Fibroblast of villous mesenchyme (primary cell): ENCODE results near the gene USP12. TPM values are rescaled to one million over a fixed set of nuclear protein-coding genes. Genes with fewer than 3 reads are reported as not detected.

Experiments used
- DNase-seq: peaks from one replicate; pipeline ENCODE4 v3.0.0-alpha.2; 2010; ENCODE audit warnings: low read depth
- H3K4me3 ChIP-seq: 2 replicates; pipeline ENCODE4 v1.5.1; 2011; ENCODE audit warnings: low read depth, mild to moderate bottlenecking, low read length
- total RNA-seq: library from RNA; depleted of rRNA; stranded (reverse); fragments of >200 nt; gene quantifications from 2 replicates; pipeline ENCODE4 v1.2.3, GENCODE V29; 2012
- TF ChIP-seq, protein P1 (sequence below): IDR thresholded peaks from 2 replicates; pipeline ENCODE4 v1.5.1; 2012; ENCODE audit warnings: low read depth, mild to moderate bottlenecking, low read length; ENCODE audit not compliant: insufficient read depth

Gene USP12
- total RNA-seq, 1 donor, result 19.0 TPM

- no peak for DNase-seq
- no peak overlapping the region for H3K4me3 ChIP-seq
- TF ChIP-seq, protein P1, sequence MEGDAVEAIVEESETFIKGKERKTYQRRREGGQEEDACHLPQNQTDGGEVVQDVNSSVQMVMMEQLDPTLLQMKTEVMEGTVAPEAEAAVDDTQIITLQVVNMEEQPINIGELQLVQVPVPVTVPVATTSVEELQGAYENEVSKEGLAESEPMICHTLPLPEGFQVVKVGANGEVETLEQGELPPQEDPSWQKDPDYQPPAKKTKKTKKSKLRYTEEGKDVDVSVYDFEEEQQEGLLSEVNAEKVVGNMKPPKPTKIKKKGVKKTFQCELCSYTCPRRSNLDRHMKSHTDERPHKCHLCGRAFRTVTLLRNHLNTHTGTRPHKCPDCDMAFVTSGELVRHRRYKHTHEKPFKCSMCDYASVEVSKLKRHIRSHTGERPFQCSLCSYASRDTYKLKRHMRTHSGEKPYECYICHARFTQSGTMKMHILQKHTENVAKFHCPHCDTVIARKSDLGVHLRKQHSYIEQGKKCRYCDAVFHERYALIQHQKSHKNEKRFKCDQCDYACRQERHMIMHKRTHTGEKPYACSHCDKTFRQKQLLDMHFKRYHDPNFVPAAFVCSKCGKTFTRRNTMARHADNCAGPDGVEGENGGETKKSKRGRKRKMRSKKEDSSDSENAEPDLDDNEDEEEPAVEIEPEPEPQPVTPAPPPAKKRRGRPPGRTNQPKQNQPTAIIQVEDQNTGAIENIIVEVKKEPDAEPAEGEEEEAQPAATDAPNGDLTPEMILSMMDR, result no peak
Measured at GRCh38 chr13:27101289-27101688, 70.3 kb downstream of the USP12 start.

GRCh38 chr13:27097691-27098090 lies 73.9 kb downstream of the USP12 start:
- H3K4me3 ChIP-seq, result no peak overlapping the region
- no peak for DNase-seq
- TF ChIP-seq, protein P1, result no peak

- no peak for DNase-seq
- TF ChIP-seq, protein P1, result no peak
- no peak overlapping the region for H3K4me3 ChIP-seq
Measured at GRCh38 chr13:27091451-27091850, 80.2 kb downstream of the USP12 start.

GRCh38 chr13:27088619-27089018 lies 83.0 kb downstream of the USP12 start:
- H3K4me3 ChIP-seq, result no peak overlapping the region
- no peak for DNase-seq
- TF ChIP-seq, protein P1, result no peak

DNA sequence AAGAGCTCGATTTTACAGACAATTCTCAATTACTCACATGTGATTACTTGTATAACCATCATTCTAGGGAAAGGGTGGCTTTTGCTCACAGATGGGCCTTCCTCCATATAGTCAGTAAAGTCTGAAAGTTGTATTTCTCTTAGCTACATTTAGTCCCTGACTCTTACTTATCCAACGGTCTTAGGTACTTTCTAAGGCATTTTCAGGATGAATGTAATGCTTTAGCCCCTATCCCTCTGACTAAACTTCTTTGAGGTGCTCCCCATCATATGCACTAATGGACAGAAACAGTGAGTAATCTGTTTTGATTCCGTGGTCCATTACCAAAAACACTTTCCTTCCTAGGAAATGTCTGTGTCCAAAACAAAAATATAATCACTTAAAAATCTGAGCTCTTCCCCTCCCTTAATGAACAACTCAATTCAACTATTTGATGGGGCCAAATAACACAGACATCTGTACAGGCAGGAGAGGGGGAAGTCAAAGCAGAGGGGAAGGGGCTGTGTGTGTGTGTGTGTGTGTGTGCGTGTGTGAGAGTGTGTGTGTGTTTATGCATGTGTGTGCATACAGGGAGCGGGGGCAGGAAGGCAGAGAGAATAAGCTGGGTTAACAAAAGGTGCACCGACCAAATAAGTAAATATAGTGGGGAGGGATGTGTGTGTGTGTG lies 84.9 kb downstream of the USP12 start:
- DNase-seq, result no peak
- no peak overlapping the region for H3K4me3 ChIP-seq
- TF ChIP-seq, protein P1, result no peak

GRCh38 chr13:27083183-27083582 lies 88.4 kb downstream of the USP12 start:
- H3K4me3 ChIP-seq, result no peak overlapping the region
- TF ChIP-seq, protein P1, result no peak
- no peak for DNase-seq
